HCT116 (cell line): ENCODE results near the gene ANXA3.

Experiments
- EGR1 ChIP-seq: IDR thresholded peaks from 2 replicates; pipeline ENCODE4 v1.6.1; 2012; ENCODE audit warnings: low read depth
- ELF1 ChIP-seq: IDR thresholded peaks from 2 replicates; pipeline ENCODE4 v1.6.1; 2012; ENCODE audit warnings: low read depth, borderline replicate concordance
- EZH2 ChIP-seq: fragments of 200-600 bp; sonication (generic); IDR thresholded peaks from 2 replicates; pipeline ENCODE4 v1.6.1; 2017; ENCODE audit warnings: antibody characterized with exemption, mixed run types
- EZH2phosphoT487 ChIP-seq: fragments of 200-600 bp; IDR thresholded peaks from 2 replicates; pipeline ENCODE4 v1.6.1; 2018; ENCODE audit warnings: antibody characterized with exemption, borderline replicate concordance
- POLR2A ChIP-seq: IDR thresholded peaks from 2 replicates; pipeline ENCODE4 v1.7.0; 2011; ENCODE audit warnings: borderline replicate concordance; ENCODE audit not compliant: insufficient read depth, insufficient read length; ENCODE audit errors: extremely low read depth
- POLR2AphosphoS5 ChIP-seq: IDR thresholded peaks from 2 replicates; pipeline ENCODE4 v1.6.1; 2011; ENCODE audit warnings: mild to moderate bottlenecking, low read depth, low read length, moderate library complexity
- RAD21 ChIP-seq: IDR thresholded peaks from 2 replicates; pipeline ENCODE4 v1.6.1; 2012; ENCODE audit warnings: low read depth, mild to moderate bottlenecking
- SIN3A ChIP-seq: IDR thresholded peaks from 2 replicates; pipeline ENCODE4 v1.6.1; 2012; ENCODE audit warnings: low read depth
- TF ChIP-seq, protein P1 (sequence below): IDR thresholded peaks from 2 replicates; pipeline ENCODE4 v1.6.1; 2012
- TF ChIP-seq, protein P2 (sequence below), 3 experiments: fragments of 200-600 bp in 1 of 3; sonication (generic) in 1 of 3; IDR thresholded peaks in 2 of 3; conservative IDR thresholded peaks in 1 of 3; 2 replicates each; pipeline ENCODE4 v1.5.1; 2012 to 2017; ENCODE audit warnings: low read depth in 2 of 3, low read length in 2 of 3, antibody characterized with exemption in 1 of 3, borderline replicate concordance in 1 of 3, control low read depth in 1 of 3, mild to moderate bottlenecking in 1 of 3, mixed read lengths in 1 of 3, mixed run types in 1 of 3, moderate library complexity in 1 of 3; ENCODE audit not compliant: insufficient read depth in 1 of 3
- TF ChIP-seq, protein P3 (sequence below): IDR thresholded peaks from 2 replicates; pipeline ENCODE4 v1.6.1; 2012; ENCODE audit warnings: low read depth

DNA sequence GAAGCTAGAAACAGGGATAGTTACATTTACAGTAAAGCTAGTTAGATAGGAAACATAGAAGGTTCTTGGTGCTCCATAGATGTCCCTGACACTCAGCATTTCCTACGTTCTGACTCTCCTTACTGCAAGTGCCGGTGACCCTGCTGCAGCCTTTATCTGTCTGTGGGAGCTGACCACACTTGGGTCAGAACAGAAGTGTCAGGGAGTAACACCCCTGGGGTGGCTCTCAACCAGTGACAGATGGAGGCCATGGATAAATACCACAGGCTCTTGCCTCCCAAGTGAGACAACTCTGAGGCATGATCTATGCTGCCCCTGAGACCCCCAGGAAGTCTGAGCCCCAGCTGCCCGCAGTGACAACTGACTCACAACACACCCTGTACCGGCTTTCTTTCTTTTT lies 69.8 kb downstream of the ANXA3 start:
- TF ChIP-seq POLR2A, result no peak
- TF ChIP-seq, protein P1, sequence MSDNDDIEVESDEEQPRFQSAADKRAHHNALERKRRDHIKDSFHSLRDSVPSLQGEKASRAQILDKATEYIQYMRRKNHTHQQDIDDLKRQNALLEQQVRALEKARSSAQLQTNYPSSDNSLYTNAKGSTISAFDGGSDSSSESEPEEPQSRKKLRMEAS, result no peak
- TF ChIP-seq, protein P2, sequence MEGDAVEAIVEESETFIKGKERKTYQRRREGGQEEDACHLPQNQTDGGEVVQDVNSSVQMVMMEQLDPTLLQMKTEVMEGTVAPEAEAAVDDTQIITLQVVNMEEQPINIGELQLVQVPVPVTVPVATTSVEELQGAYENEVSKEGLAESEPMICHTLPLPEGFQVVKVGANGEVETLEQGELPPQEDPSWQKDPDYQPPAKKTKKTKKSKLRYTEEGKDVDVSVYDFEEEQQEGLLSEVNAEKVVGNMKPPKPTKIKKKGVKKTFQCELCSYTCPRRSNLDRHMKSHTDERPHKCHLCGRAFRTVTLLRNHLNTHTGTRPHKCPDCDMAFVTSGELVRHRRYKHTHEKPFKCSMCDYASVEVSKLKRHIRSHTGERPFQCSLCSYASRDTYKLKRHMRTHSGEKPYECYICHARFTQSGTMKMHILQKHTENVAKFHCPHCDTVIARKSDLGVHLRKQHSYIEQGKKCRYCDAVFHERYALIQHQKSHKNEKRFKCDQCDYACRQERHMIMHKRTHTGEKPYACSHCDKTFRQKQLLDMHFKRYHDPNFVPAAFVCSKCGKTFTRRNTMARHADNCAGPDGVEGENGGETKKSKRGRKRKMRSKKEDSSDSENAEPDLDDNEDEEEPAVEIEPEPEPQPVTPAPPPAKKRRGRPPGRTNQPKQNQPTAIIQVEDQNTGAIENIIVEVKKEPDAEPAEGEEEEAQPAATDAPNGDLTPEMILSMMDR (IDR thresholded peaks at IDR 0.05 in 2 of 3, conservative IDR thresholded peaks at IDR 0.05 in 1 of 3; ENCODE audit: borderline replicate concordance in 1 of 3, insufficient read depth in 1 of 3, low read depth in 2 of 3, low read length in 2 of 3), result no peak
- TF ChIP-seq SIN3A, result no peak
- TF ChIP-seq EZH2, result no peak
- TF ChIP-seq, protein P3, sequence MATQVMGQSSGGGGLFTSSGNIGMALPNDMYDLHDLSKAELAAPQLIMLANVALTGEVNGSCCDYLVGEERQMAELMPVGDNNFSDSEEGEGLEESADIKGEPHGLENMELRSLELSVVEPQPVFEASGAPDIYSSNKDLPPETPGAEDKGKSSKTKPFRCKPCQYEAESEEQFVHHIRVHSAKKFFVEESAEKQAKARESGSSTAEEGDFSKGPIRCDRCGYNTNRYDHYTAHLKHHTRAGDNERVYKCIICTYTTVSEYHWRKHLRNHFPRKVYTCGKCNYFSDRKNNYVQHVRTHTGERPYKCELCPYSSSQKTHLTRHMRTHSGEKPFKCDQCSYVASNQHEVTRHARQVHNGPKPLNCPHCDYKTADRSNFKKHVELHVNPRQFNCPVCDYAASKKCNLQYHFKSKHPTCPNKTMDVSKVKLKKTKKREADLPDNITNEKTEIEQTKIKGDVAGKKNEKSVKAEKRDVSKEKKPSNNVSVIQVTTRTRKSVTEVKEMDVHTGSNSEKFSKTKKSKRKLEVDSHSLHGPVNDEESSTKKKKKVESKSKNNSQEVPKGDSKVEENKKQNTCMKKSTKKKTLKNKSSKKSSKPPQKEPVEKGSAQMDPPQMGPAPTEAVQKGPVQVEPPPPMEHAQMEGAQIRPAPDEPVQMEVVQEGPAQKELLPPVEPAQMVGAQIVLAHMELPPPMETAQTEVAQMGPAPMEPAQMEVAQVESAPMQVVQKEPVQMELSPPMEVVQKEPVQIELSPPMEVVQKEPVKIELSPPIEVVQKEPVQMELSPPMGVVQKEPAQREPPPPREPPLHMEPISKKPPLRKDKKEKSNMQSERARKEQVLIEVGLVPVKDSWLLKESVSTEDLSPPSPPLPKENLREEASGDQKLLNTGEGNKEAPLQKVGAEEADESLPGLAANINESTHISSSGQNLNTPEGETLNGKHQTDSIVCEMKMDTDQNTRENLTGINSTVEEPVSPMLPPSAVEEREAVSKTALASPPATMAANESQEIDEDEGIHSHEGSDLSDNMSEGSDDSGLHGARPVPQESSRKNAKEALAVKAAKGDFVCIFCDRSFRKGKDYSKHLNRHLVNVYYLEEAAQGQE, result no peak
- no peak for TF ChIP-seq POLR2AphosphoS5
- TF ChIP-seq EGR1, result no peak
- no peak for TF ChIP-seq RAD21
- no peak for TF ChIP-seq ELF1
- no peak for TF ChIP-seq EZH2phosphoT487
